Thoracic aorta endothelial cell (primary cell): ENCODE data around the gene ESR1. TPM values are rescaled to one million over a fixed set of nuclear protein-coding genes. Genes with fewer than 3 reads are reported as not detected.

ENCODE experiments used
- total RNA-seq: library from RNA; depleted of rRNA; stranded (reverse); fragments of >200 nt; gene quantifications from 2 replicates; pipeline ENCODE4 v1.2.3, GENCODE V29; 2012

ESR1 gene
- 0.13 TPM in 1 of 2 replicates, not detected in the other for total RNA-seq

DNA sequence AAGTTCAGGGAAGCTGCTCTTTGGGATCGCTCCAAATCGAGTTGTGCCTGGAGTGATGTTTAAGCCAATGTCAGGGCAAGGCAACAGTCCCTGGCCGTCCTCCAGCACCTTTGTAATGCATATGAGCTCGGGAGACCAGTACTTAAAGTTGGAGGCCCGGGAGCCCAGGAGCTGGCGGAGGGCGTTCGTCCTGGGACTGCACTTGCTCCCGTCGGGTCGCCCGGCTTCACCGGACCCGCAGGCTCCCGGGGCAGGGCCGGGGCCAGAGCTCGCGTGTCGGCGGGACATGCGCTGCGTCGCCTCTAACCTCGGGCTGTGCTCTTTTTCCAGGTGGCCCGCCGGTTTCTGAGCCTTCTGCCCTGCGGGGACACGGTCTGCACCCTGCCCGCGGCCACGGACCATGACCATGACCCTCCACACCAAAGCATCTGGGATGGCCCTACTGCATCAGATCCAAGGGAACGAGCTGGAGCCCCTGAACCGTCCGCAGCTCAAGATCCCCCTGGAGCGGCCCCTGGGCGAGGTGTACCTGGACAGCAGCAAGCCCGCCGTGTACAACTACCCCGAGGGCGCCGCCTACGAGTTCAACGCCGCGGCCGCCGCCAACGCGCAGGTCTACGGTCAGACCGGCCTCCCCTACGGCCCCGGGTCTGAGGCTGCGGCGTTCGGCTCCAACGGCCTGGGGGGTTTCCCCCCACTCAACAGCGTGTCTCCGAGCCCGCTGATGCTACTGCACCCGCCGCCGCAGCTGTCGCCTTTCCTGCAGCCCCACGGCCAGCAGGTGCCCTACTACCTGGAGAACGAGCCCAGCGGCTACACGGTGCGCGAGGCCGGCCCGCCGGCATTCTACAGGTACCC lies at the start of gene ESR1:
TSS of gene ESR1 (plus strand) at position 170 of the 858 bp plus-strand sequence. CDS start at position 401, 231 bp downstream.

